HG03196 (cell line): ENCODE results near the gene TLE1.
"Not testable (repeated sequence)": the region's sequence is repeated elsewhere in the genome, so short reads cannot be mapped to it uniquely, and the experiment has no call there.

Experiments
- ATAC-seq: cut with Tn5 transposase; IDR thresholded peaks from one replicate; pipeline ENCODE4 v1.9.1; 2021; ENCODE audit not compliant: unreplicated experiment

TLE1 gene

DNA sequence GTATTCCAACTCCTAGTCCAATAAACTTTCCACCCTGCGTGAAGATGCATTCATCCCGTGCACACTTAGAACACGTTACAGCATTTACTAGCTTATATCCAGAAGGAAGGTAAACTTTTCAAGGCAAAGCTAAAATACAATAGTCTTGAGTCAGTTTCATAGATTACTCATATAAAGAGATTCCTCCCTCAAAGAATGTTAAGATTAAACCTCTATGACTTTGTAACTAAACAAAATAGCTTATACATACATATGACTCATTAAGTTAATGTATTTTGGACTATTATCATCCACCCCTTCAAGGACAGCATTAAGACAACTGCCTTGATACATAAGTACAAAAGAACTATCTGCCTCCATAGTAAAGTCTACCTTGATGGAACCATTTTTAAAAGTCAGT is 36.1 kb downstream of the TLE1 start:
- ATAC-seq: no peak

DNA sequence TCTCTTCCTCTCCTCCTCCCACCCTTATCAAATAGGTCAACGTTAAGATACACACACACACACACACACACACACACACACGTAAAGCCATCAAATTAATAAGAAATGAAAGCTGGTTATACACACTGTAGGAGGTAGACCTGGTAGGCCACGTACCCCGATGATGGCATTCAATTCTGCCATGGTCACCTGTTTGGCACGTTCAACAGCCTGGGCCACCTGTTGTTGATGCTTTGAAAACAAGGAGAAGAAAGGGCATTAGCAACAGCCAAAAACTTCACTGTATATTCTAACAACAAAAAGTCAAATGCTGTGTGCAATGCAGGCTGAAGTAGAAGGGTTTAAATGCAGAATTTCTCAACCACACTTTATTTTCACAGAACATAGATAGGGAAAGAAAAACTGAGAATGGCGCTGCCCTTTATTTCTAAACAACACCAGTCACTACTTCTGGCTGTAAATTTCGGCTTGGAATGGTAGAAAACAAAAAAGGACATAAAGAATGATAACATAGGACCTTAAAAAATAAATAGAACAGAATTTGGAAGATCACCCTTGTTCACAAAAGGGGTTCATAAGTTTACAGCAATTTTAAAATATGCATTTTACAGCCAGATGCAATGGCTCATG is 37.2 kb downstream of the TLE1 start:
- ATAC-seq: no peak

DNA sequence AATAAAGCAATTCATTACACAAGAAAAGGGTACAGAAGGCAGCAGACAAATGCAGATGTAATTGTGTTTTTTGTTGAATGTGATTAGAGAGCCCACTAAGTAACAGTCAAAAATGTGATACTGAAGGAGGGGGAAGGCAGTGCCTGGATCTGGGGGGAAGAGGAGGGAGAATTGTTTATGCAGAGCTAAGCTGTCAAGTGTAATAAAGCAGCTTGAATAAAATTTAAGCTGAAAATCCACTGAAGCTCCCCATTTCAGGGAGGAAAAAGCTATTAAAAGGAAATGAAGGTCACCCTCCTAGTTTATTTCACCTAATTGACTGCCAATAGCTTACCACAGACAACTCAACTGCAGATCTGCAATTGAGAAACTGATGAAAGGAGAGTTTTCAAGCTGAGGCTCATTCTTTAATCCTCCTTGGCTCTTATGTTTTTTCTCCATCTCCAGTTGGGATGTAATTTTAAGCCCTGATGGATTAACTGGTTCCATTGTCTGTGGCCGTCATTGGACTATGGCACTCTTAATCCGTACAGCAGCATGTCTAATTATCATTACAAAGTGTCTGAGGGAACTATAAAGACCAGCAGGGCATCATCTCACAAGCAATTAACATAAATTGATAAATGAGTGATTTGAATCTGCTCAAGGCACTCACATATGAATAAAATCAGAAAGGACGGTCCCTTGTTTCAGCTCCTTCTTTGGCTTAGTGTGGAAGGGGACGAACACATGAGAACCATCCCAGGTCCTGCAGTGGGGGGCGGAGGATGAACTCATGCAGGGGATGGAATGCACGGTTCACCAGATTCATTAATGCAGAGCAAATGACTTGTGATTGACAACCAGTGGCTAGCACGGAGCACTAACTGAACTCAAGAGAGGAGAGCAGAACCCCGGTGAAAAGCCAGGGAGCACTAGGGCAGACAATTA is 38.5 kb downstream of the TLE1 start:
- no peak for ATAC-seq

DNA sequence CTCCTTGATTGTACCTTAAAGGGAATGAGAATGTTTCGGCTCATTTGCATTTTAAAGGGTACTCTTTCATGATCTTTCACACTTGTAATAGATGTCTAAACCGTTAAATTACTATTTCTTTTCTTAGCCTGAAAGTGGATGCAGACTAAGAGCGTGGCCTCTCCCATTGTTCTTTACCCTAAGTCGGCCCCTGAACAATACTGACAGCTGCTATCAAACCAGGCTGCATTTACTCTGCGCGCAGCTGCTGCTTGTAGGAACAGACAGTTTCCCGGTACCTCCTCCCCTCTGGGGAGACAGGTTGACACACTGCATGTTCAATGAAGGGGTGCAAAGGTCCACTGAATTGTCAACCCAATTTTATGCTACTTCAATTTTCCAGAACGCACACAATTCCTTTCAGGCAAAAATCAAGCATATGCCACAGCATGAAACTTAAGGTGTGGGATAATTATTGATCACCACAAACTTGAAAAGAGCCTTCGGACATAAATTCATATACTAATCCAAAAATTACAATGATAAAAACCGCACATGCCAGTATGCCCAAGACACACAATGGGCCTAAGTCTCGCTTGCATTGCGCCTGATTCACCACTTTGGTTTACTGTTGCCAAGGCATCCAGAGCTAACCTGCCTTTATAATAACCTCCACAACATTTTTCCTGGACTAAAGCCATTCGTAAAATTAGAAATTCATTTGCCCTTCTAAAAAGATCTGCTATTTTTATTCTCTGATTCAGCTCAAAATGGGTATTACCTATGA is 39.7 kb downstream of the TLE1 start:
- ATAC-seq: no peak

DNA sequence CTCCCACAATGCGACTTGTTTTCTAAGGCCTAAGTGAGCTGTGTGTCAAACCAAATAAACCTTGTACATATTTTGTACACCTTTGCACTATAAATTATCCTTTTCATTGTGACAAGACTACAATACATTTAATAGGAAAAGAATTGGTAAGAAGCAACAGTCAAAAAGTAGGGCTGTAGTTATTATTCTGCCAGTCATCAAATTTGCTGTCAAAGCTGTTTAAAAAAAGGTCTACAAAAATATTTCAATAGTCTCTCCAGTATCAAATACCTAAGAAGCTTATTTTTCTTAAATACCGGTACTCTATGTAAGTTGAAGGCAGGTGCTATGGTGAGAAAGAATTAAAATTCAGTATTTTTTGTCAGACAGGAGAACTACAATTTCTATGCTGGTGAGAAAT is 40.5 kb downstream of the TLE1 start:
- ATAC-seq: no peak

DNA sequence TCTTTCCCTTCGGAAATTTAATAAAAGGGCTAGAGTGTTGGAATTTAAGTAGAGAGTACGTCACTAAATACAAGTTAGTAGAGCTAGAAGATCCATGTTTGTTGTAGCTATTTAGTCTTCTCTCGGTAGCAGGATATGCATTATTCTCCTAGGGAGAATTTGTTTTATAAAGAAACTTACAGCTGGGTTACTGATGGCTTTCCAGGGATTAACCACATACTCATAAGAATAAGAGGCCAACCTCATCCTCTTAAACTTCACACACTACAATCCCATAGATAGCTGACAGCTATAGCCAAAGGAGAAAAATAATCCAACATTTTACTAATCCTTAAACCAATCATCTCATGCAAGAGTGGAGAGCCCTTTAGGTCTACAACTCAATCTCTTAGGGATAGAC is 43.0 kb downstream of the TLE1 start:
- no peak for ATAC-seq

DNA sequence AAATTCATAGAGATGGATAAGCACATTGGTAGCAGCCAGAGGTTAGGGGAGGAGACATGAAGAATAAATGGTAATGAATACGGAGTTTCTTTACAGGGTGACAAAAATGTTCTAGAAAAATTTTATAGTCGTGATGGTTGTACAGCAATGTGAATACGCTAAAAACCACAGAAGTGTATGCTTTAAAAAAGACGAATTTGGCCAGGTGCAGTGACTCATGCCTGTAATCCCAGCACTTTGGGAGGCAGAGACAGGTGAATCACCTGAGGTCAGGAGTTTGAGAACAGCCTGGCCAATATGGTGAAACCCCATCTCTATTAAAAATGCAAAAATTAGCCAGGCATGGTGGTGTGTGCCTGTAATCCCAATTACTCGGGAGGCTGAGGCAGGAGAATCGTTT is 44.8 kb downstream of the TLE1 start:
- not testable (repeated sequence) for ATAC-seq

DNA sequence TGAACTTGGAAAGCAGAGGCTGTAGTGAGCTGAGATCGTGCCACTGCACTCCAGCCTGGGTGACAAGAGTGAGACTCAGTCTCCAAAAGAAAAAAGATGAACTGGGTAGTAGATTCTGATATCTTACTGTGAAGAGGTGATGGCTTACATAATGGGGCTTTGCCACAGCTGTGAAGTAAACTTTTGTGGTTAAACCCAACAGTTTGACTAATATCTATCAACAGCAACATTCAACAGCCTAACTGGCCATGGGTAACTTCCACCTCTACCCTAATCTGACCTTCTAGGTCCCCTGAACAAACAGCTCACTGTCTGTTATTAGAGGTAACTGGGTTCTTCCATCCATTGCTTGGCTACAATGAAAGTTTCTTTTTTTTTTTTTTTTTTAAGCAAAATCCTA is 52.1 kb downstream of the TLE1 start:
- ATAC-seq: no peak

DNA sequence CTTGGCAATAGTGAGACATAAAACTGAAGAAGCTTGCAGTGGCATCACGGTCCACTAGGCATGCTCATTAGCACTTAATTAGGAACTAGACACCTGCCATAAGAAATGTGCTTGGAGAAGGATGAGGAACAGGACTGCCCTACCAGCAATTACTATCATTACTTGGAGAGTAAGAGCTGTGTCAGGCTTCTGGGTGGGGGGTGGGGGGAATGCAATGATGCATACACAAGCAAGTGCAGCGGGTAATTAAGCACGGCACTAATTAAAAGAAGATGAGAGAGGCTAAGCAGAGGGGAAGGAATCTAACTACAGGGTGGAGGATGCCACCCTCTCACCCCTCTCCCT is 53.1 kb downstream of the TLE1 start:
- ATAC-seq: no peak

DNA sequence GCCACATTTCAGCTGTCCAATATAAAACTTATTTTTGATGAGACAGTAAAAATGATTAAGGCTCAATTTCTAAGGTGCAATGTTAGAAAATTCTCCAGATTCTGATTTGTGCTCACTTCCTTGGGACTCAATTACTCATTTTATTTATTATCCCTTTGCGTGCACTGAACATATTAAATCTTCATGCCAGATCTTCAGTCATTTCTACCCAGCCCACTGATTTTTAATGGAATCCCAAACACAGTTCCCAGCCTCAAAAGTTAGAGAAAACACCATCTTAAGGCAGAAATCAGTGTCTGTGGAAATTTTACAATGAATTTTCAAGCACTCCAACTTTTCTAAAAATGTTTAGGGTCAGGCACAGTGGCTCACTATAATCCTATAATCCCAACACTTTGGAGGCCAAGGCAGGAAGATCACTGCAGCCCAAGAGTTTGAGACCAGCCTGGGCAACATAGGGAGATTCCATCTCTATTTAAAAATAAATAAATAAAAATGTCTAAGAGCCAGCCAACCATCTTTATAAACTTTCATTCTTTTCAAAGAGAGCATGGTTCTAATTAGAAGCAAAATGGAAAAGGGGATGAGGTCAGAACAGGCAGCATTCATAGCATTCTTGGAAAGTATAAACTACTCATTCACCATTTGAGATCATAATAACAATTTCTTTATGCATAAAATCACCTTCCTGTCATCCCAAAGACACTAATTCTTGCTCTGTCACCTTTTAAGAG is 53.7 kb downstream of the TLE1 start:
- no peak for ATAC-seq

DNA sequence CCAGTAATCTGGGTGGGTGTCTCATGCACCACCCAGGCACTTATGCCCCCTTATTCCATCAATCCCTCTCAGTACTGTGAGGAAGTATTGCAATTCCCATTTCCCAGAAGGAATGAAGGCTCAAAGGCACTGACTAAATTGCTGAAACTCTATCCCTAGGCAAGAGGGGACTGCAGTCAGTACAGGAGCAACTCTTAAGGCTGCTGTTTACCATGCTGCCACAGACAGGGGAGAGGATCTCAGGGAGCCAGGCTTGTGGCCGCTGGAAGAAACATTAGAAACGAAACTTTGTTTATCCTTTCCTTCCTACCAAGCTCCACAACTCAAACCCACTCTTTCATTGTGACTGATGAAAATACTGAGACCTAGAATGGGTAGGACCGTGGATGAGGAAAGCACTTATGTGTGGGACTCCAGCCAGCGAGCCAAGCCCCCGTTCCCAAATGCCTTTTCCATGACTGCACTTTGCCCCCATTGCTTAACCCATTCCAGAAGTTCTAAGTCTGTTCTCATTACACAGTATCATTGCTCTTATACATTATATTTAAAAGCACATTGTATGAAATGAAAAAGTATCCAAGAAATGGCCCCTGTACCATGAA is 54.3 kb downstream of the TLE1 start:
- no peak for ATAC-seq

DNA sequence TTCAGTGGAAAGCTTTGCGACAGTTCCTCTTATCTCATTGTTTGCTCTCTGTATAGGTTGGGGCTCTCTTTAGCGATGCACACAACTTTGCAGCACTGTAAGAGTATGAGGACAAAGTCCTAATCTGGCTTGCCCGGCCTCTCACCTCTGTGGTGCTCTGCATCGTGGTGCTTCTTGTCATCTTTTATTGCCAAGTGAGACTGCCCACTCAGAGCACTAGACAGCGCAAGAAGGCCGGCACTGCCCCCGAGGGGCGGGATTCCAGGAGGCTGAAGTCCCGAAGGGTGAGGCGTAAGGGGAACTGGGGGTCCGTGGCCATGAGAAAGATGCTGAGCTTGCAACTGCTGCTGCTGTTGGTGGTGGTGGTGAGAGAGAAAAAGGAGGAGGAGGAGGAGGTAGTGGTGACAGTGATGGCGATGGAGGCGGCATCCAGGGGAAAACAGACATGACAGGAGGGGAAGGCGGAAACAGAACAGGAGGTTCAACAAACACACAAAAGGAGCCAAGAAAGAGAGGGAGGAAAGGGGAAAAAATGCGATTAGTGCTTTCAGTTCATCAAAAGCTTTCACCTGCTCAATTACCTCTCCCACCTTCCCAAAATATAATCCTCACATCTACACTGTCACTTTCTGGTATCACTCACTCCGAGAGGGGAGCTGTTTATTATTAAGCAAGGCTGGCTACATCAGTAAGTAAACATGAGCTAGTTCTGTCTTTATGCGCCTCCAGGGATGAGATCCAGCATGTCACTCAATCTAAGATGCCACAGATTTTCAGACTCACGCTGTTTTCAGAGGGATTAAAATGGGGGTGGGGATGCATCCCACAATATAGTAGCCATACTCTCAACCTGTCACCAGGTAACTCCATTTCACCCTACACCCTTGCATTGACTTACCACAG is 55.1 kb downstream of the TLE1 start:
- no peak for ATAC-seq

DNA sequence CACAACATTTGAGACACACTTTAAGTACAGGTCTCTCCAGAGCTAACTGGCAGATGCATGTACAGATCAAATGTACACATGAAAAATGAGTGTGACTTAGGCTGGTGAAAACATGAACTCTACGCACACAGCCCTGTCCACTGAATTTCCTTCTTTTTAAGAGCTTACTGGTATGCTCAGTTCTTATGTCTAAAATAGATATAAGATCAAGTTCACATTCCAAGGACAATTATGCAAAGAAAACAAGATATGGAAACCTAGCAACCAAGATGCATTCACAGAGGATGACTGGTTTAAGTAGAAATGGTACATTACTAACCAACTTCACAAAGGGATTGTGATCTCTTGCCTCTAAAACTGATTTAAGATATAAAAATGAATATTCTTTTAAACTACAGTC is 56.7 kb downstream of the TLE1 start:
- ATAC-seq: no peak

DNA sequence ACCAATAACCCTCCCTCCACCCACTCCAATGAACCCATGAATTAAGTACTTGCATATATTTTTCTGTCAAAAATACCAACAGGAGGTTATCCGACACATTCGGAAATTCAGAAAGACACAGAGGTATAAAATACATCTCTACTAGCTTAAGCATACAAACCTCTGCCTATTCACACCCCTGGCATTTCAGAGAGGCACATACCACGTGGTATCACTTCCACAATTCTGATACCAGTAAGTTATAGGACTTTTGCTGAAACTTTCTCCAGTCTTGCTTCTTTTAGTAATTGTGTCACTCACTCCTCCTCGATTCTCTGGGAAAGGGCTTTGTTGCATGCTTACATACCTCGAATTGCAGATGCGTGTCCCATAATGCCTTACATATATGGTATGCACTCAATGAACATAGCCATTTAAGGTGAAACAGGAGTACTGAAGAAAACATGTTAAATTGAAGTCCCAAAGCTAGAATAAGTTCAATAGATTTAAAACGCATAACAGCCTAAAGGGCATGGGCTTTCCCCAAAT is 58.1 kb downstream of the TLE1 start:
- ATAC-seq: no peak

DNA sequence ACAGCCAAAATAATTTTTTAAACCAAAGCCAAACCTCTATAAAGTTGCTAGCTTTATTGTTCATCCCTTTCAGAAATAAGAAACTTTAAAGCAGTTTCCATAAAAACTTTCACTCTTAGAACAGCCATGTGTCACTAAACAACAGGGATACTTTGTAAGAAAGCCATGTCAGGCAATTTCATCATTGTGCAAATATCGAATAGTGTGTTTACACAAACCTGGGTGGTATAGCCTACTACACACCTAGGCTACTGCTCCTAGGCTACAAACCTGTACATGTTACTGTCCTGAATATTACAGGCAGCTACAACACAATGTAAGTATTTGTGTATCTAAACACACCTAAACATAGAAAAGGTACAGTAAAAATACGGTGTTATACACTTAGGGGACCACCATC is 59.9 kb downstream of the TLE1 start:
- no peak for ATAC-seq

DNA sequence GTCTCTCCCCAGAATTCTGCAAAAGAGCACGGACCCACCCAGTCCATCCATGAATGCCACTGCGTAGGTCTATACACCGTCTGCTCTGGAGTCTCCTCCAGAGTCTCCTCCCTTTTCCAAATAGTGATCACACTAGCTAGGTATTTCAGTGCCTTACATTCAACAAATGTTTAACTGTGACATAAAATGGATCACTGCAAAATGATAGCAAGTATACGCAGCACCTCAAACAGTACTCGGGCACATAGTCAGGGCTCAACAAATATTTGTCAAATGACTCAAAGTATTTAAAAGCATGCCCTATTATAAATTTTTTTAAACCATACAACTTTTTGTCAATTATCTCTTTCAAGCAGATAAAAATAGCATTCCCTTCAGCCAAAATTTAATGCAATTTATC is 60.5 kb downstream of the TLE1 start:
- ATAC-seq: no peak

DNA sequence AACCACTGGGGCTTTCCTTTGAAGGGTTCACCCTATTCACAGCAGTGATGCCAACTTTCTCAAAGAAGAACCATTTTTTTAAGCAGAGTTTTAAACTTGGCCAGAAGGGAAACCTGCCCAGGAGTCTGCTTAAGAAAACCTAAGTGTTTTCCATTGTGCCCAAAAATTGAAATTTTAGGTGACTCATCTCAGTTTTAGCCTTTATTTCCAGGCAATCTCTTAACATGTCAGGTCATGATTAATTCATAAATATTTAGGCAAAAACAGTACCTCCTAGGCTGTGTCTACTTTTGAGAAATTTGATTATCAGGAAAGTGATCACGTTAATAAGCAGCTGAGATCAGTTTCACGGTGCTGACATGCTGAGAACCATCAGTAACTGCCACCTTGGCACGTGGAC is 61.9 kb downstream of the TLE1 start:
- ATAC-seq: no peak

DNA sequence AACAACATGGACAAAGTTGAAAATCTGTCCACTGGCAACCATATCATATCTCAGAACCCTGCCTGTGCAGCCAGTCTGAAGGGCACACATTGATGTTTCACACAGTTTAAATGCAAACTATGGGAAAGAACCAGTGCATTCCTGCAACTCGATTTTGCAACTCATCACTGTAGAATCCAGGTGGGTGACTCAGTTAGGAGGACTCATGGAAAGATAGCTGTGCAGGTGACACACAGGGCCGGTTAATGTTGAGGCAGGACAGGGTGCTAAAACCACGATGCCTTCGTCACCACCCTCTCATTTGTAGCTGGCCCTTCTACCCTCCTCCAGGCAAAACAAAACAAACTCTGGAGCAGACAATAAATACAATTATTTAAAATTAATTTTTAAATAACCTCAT is 62.8 kb downstream of the TLE1 start:
- no peak for ATAC-seq

DNA sequence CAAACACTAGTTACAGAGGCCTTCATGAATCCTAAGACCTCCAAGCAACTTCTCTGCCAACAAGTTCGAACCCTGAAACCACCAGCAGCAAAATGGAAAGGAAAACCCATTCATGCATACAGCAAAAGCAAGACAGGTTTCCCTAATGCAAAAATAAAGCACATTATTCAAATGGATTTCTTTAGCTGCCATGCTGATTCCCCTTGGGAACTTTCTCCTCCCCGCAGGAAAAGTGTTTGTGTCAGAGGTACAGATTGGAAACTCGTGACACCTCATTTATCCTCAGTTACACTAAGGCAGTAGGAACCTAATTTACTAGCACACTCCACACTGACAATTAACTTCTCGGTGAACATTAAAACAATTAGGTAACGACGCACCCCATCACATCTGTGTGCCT is 63.4 kb downstream of the TLE1 start:
- no peak for ATAC-seq

DNA sequence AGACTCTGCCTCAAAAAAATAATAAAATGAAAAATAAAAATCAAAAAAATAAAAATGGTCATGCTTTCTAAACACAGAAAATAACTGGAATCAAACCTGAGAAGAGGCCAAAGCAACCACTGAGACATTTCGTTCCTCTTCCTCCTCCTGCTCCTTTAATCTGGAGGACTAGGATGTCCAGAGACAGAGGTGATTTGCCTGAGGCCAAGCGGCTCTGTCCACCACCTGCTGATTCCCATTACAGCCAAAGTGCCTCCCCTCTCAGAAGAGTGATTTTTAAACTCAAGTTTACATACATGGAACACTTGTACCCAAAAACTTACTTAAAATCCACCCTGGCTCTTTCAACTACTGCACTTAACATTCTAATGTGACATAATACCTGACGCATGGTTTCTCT is 65.6 kb downstream of the TLE1 start:
- ATAC-seq: no peak
